NCI-H2029 treated with DMSO at 0.1 percent for 48 hours (cell line): ENCODE data around the gene SHANK1.
"Not testable (repeated sequence)": the region's sequence is repeated elsewhere in the genome, so short reads cannot be mapped to it uniquely, and the experiment has no call there.

Source experiments
- DNase-seq: peaks from one replicate; lab custom pipeline; 2025; lab: John Stamatoyannopoulos, UW

The SHANK1 gene

GRCh38 chr19:50633973-50634372 is 85.6 kb downstream of the SHANK1 start:
- DNase-seq: no peak

GRCh38 chr19:50633359-50633758 is 86.2 kb downstream of the SHANK1 start:
- DNase-seq: no peak

- DNase-seq: no peak
These were observed 87.3 kb downstream of the SHANK1 start for GRCh38 chr19:50632151-50632835.

- no peak for DNase-seq
These were observed 89.8 kb downstream of the SHANK1 start for GRCh38 chr19:50629801-50630200.

DNA sequence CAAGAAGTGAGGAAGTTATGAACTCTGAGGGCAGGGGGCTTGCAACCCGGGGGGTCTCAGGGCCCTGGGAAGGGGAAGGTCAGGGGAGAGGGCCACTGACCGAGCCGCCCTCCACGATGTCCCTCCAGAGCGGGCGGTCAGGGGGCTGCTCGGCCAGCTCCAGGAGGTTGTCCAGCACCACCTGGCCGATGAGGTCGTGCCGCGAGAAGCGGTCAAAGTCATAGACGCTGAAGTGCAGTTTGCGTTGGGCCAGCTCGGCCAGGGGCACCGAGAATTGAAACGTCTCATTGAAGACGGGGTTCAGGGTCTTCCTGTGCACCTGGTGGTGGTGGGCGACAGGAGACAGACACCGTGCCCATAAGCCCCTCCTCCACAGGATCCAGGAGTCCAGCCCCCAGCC is 90.4 kb downstream of the SHANK1 start:
- no peak for DNase-seq

GRCh38 chr19:50628551-50628950 is 91.1 kb downstream of the SHANK1 start:
- DNase-seq: no peak

GRCh38 chr19:50628146-50628545 is 91.5 kb downstream of the SHANK1 start:
- no peak for DNase-seq

DNA sequence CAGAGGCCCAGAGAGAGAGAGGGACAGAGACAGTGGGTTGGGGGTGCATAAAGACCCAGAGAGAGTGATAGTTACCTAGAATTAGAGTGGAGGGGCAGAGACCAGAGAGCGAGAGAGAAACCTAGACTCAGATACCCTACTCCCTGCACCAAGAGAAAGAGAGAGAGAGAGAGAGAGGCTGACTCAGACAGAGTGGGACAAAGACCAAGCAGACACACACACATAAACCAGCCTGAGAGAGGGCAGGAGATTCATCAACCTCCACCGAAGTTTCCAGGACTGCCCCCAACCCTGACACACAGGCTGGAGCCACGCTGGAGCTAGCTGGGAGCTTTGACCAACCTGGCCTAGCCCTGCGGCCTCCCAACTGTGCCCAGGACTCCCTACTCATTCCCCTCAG is 92.8 kb downstream of the SHANK1 start:
- DNase-seq: no peak

DNA sequence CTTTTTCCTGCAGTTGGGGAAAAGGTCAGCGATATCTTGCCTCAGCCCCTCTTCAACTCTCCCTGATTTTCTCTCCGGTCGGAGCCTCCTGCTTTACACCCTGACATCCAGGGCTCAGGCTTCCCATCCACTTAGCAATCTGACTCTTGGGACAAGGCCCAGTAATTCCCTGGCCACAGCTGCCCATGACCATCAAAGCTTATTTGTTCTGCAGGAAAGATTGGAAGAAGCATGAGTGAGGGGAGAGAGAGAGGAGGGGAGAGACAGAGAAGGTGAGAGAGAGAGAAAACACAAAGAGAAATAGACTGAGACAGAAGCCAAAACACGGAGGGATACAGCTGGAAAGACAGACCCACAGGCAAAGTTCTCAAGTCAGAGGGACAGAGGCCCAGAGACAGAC is 93.6 kb downstream of the SHANK1 start:
- DNase-seq: no peak

- DNase-seq: no peak
These were observed 94.5 kb downstream of the SHANK1 start for GRCh38 chr19:50624949-50625600.

DNA sequence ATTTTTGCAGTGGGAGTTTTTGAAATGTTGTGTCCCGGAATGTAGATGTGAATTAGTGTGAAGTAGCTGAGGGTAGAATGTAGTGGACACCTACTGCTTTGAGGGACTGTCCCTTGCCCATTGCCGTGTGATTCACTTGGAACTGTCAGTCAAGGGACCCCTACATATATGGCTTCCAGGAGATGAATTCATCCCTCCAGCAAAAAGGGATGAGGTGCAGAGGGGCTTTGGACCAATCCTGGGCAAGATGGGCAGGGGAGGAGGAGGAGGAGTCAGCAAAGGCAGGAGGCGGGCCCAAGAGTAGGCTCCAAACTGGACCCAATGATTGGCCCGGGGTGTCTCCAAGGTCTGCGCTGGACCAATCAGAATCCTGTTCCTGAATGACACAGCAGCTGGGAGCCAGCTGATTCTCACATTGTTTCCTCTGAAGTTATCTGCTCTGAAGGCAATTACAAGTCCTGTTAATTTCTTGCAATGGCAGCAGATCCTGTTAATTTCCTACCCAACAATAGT is 99.2 kb downstream of the SHANK1 start:
- DNase-seq: not testable (repeated sequence)

DNA sequence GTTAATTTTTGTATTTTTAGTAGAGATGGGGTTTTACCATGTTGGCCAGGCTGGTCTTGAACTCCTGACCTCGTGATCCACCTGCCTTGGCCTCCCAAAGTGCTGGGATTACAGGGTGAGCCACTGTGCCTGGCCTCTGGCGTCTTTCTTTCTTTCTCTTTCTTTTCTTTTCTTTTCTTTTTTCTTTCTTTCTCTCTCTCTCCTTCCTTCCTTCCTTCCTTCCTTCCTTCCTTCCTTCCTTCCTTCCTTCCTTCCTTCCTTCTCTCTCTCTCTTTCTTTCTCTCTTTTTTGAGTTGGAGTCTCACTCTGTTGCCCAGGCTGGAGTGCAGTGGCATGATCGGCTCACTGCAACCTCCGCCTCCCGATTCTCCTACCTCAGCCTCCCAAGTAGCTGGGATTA is 100.4 kb downstream of the SHANK1 start:
- DNase-seq: not testable (repeated sequence)

DNA sequence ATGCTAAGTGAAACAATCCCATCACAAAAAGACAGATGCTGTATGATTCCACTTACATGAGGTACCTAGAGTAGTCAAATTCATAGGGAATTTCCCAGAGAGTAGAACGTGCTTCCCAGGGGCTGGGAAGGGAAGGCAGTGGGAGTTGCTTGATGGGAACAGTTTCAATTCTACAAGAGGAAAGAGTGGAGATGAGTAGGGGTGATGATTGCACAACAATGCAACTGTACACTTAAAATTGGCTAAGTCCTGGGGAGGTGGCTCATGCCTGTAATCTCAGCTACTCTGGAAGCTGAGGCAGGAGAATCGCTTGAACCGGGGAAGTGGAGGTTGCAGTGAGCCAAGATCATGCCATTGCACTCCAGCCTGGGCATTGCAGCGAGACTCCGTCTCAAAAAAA is 101.2 kb downstream of the SHANK1 start:
- DNase-seq: not testable (repeated sequence)

GRCh38 chr19:50612504-50613404 is 106.8 kb downstream of the SHANK1 start:
- DNase-seq: not testable (repeated sequence)
